ENCODE results near the gene USP24.

USP24 gene

GRCh38 chr1:55184859-55185258 is 30.3 kb downstream of the USP24 start:
- Histone ChIP-seq H4K5ac (ENCODE audit: low read length) (no peak overlapping the region), H2BK120ac (ENCODE audit: low read depth, low read length) (no peak overlapping the region), H2BK15ac (replicated peaks; ENCODE audit: low read depth) (no peak overlapping the region), H2AK5ac (ENCODE audit: low read length) (no peak overlapping the region), H3K4ac (ENCODE audit: low read depth, low read length) (no peak overlapping the region), H3K4me2 (ENCODE audit: low read length) (no peak overlapping the region), H3K79me1 (ENCODE audit: low read length) (peaks cover 16% of the 10 kb centered on the region), H3K18ac (ENCODE audit: low read length) (no peak overlapping the region), H2BK5ac (ENCODE audit: low read length) (no peak overlapping the region), H4K8ac (ENCODE audit: low read depth, low read length) (no peak overlapping the region), H3K36me3 (ENCODE audit: control insufficient read depth, insufficient read depth, low read length) (no peaks in the 10 kb centered on the region), H3K4me3 (ENCODE audit: low read length) (no peak overlapping the region), H3K23ac (ENCODE audit: low read length) (no peak overlapping the region), H3K56ac (ENCODE audit: low read length) (no peak overlapping the region), H3K27me3 (ENCODE audit: insufficient read depth, low read length, poor library complexity) (no peaks in the 10 kb centered on the region), H3K4me1 (ENCODE audit: control insufficient read depth, low read depth, low read length) (no peaks in the 10 kb centered on the region), H3K79me2 (ENCODE audit: control insufficient read depth, insufficient read depth, low read length) (peaks cover 29% of the 10 kb centered on the region), H3K9ac (ENCODE audit: low read length) (no peak overlapping the region), H3K27ac (ENCODE audit: low read depth, low read length) (no peak overlapping the region)
- 100% methylated on average over 1 of the region's 5 CpGs for WGBS (ENCODE audit: extremely low coverage, insufficient coverage, low lambda C conversion rate)
- no peak for DNase-seq

GRCh38 chr1:55181666-55182065 is 33.5 kb downstream of the USP24 start:
- Histone ChIP-seq H3K4me2 (ENCODE audit: low read length) (no peak overlapping the region), H2BK15ac (replicated peaks; ENCODE audit: low read depth) (no peak overlapping the region)

GRCh38 chr1:55180075-55180670 is 35.0 kb downstream of the USP24 start:
- H3K4me3 ChIP-seq (ENCODE audit: low read length): no peak overlapping the region
- H2BK120ac ChIP-seq (ENCODE audit: low read depth, low read length): no peak overlapping the region
- H3K18ac ChIP-seq (ENCODE audit: low read length): no peak overlapping the region
- no CpG with 5 or more reads among the region's 5 CpGs for WGBS (ENCODE audit: extremely low coverage, insufficient coverage, low lambda C conversion rate)
- no peaks in the 10 kb centered on the region for H3K36me3 ChIP-seq (ENCODE audit: control insufficient read depth, insufficient read depth, low read length)
- H3K4me1 ChIP-seq (ENCODE audit: control insufficient read depth, low read depth, low read length): no peaks in the 10 kb centered on the region
- no peak overlapping the region for H4K8ac ChIP-seq (ENCODE audit: low read depth, low read length)
- no peak overlapping the region for H3K4me2 ChIP-seq (ENCODE audit: low read length)
- H3K56ac ChIP-seq (ENCODE audit: low read length): no peak overlapping the region
- H3K9ac ChIP-seq (ENCODE audit: low read length): no peak overlapping the region
- H3K4ac ChIP-seq (ENCODE audit: low read depth, low read length): no peak overlapping the region
- no peak overlapping the region for H2AK5ac ChIP-seq (ENCODE audit: low read length)
- H3K23ac ChIP-seq (ENCODE audit: low read length): no peak overlapping the region
- H3K27me3 ChIP-seq (ENCODE audit: insufficient read depth, low read length, poor library complexity): no peaks in the 10 kb centered on the region
- H4K5ac ChIP-seq (ENCODE audit: low read length): no peak overlapping the region
- H2BK15ac ChIP-seq (replicated peaks; ENCODE audit: low read depth): no peak overlapping the region
- H2BK5ac ChIP-seq (ENCODE audit: low read length): no peak overlapping the region
- DNase-seq: no peak
- H3K79me1 ChIP-seq (ENCODE audit: low read length): peaks cover 20% of the 10 kb centered on the region
- peaks cover 26% of the 10 kb centered on the region for H3K79me2 ChIP-seq (ENCODE audit: control insufficient read depth, insufficient read depth, low read length)
- no peak overlapping the region for H3K27ac ChIP-seq (ENCODE audit: low read depth, low read length)

More at GRCh38 chr1:55181666-55182065, 33.5 kb downstream of the USP24 start:
- Histone ChIP-seq H3K4me3 (ENCODE audit: low read length) (no peak overlapping the region), H3K27me3 (ENCODE audit: insufficient read depth, low read length, poor library complexity) (no peaks in the 10 kb centered on the region), H3K4me1 (ENCODE audit: control insufficient read depth, low read depth, low read length) (no peaks in the 10 kb centered on the region), H4K5ac (ENCODE audit: low read length) (no peak overlapping the region), H3K27ac (ENCODE audit: low read depth, low read length) (no peak overlapping the region), H3K56ac (ENCODE audit: low read length) (no peak overlapping the region), H3K4ac (ENCODE audit: low read depth, low read length) (no peak overlapping the region), H3K23ac (ENCODE audit: low read length) (no peak overlapping the region), H3K9ac (ENCODE audit: low read length) (no peak overlapping the region), H3K79me1 (ENCODE audit: low read length) (peaks cover 22% of the 10 kb centered on the region), H2AK5ac (ENCODE audit: low read length) (no peak overlapping the region), H3K18ac (ENCODE audit: low read length) (no peak overlapping the region), H2BK120ac (ENCODE audit: low read depth, low read length) (no peak overlapping the region), H3K36me3 (ENCODE audit: control insufficient read depth, insufficient read depth, low read length) (no peaks in the 10 kb centered on the region), H2BK5ac (ENCODE audit: low read length) (no peak overlapping the region), H3K79me2 (ENCODE audit: control insufficient read depth, insufficient read depth, low read length) (peaks cover 34% of the 10 kb centered on the region), H4K8ac (ENCODE audit: low read depth, low read length) (no peak overlapping the region)
- no peak for DNase-seq

- H3K79me2 ChIP-seq (ENCODE audit: control insufficient read depth, insufficient read depth, low read length): peaks cover 23% of the 10 kb centered on the region
- H3K79me1 ChIP-seq (ENCODE audit: low read length): peaks cover 17% of the 10 kb centered on the region
- H3K36me3 ChIP-seq (ENCODE audit: control insufficient read depth, insufficient read depth, low read length): no peaks in the 10 kb centered on the region
- no peaks in the 10 kb centered on the region for H3K4me1 ChIP-seq (ENCODE audit: control insufficient read depth, low read depth, low read length)
- no peak overlapping the region for H2BK15ac ChIP-seq (replicated peaks; ENCODE audit: low read depth)
- H4K8ac ChIP-seq (ENCODE audit: low read depth, low read length): no peak overlapping the region
- H3K23ac ChIP-seq (ENCODE audit: low read length): no peak overlapping the region
- WGBS (ENCODE audit: extremely low coverage, insufficient coverage, low lambda C conversion rate): no CpG with 5 or more reads among the region's 3 CpGs
- no peak overlapping the region for H2BK5ac ChIP-seq (ENCODE audit: low read length)
- H3K27ac ChIP-seq (ENCODE audit: low read depth, low read length): no peak overlapping the region
- H3K4me2 ChIP-seq (ENCODE audit: low read length): no peak overlapping the region
- no peak overlapping the region for H3K56ac ChIP-seq (ENCODE audit: low read length)
- H3K9ac ChIP-seq (ENCODE audit: low read length): no peak overlapping the region
- no peak overlapping the region for H4K5ac ChIP-seq (ENCODE audit: low read length)
- H3K18ac ChIP-seq (ENCODE audit: low read length): no peak overlapping the region
- no peak for DNase-seq
- no peak overlapping the region for H3K4ac ChIP-seq (ENCODE audit: low read depth, low read length)
- H2AK5ac ChIP-seq (ENCODE audit: low read length): no peak overlapping the region
- H3K4me3 ChIP-seq (ENCODE audit: low read length): no peak overlapping the region
- H2BK120ac ChIP-seq (ENCODE audit: low read depth, low read length): no peak overlapping the region
- no peaks in the 10 kb centered on the region for H3K27me3 ChIP-seq (ENCODE audit: insufficient read depth, low read length, poor library complexity)
Measured at GRCh38 chr1:55179177-55179835, 35.9 kb downstream of the USP24 start.

GRCh38 chr1:55172687-55173086 is 42.5 kb downstream of the USP24 start:
- no peak overlapping the region for H3K27ac ChIP-seq (ENCODE audit: low read depth, low read length)
- no peak overlapping the region for H2BK120ac ChIP-seq (ENCODE audit: low read depth, low read length)
- no peak overlapping the region for H2BK5ac ChIP-seq (ENCODE audit: low read length)
- no peak overlapping the region for H3K4me2 ChIP-seq (ENCODE audit: low read length)
- H3K9ac ChIP-seq (ENCODE audit: low read length): no peak overlapping the region
- H3K4me1 ChIP-seq (ENCODE audit: control insufficient read depth, low read depth, low read length): no peaks in the 10 kb centered on the region
- no peak for DNase-seq
- H4K8ac ChIP-seq (ENCODE audit: low read depth, low read length): no peak overlapping the region
- no peak overlapping the region for H3K56ac ChIP-seq (ENCODE audit: low read length)
- H3K23ac ChIP-seq (ENCODE audit: low read length): no peak overlapping the region
- no peak overlapping the region for H3K4ac ChIP-seq (ENCODE audit: low read depth, low read length)
- H2AK5ac ChIP-seq (ENCODE audit: low read length): no peak overlapping the region
- H3K36me3 ChIP-seq (ENCODE audit: control insufficient read depth, insufficient read depth, low read length): no peaks in the 10 kb centered on the region
- H2BK15ac ChIP-seq (replicated peaks; ENCODE audit: low read depth): no peak overlapping the region
- H4K5ac ChIP-seq (ENCODE audit: low read length): no peak overlapping the region
- no peak overlapping the region for H3K4me3 ChIP-seq (ENCODE audit: low read length)
- H3K79me1 ChIP-seq (ENCODE audit: low read length): no peaks in the 10 kb centered on the region
- no CpG with 5 or more reads among the region's 3 CpGs for WGBS (ENCODE audit: extremely low coverage, insufficient coverage, low lambda C conversion rate)
- H3K18ac ChIP-seq (ENCODE audit: low read length): no peak overlapping the region
- no peaks in the 10 kb centered on the region for H3K79me2 ChIP-seq (ENCODE audit: control insufficient read depth, insufficient read depth, low read length)
- no peaks in the 10 kb centered on the region for H3K27me3 ChIP-seq (ENCODE audit: insufficient read depth, low read length, poor library complexity)

GRCh38 chr1:55172272-55172671 is 42.9 kb downstream of the USP24 start:
- no peak overlapping the region for H2BK5ac ChIP-seq (ENCODE audit: low read length)
- no peaks in the 10 kb centered on the region for H3K27me3 ChIP-seq (ENCODE audit: insufficient read depth, low read length, poor library complexity)
- H3K4ac ChIP-seq (ENCODE audit: low read depth, low read length): no peak overlapping the region
- no peak overlapping the region for H3K4me3 ChIP-seq (ENCODE audit: low read length)
- H4K5ac ChIP-seq (ENCODE audit: low read length): no peak overlapping the region
- H3K79me2 ChIP-seq (ENCODE audit: control insufficient read depth, insufficient read depth, low read length): no peaks in the 10 kb centered on the region
- 100% methylated on average over 1 of the region's 2 CpGs for WGBS (ENCODE audit: extremely low coverage, insufficient coverage, low lambda C conversion rate)
- no peak overlapping the region for H3K4me2 ChIP-seq (ENCODE audit: low read length)
- no peak overlapping the region for H3K18ac ChIP-seq (ENCODE audit: low read length)
- no peak overlapping the region for H2AK5ac ChIP-seq (ENCODE audit: low read length)
- H2BK120ac ChIP-seq (ENCODE audit: low read depth, low read length): no peak overlapping the region
- H3K4me1 ChIP-seq (ENCODE audit: control insufficient read depth, low read depth, low read length): no peaks in the 10 kb centered on the region
- no peak overlapping the region for H2BK15ac ChIP-seq (replicated peaks; ENCODE audit: low read depth)
- H3K79me1 ChIP-seq (ENCODE audit: low read length): no peaks in the 10 kb centered on the region
- no peak overlapping the region for H3K56ac ChIP-seq (ENCODE audit: low read length)
- H3K36me3 ChIP-seq (ENCODE audit: control insufficient read depth, insufficient read depth, low read length): no peaks in the 10 kb centered on the region
- no peak overlapping the region for H3K23ac ChIP-seq (ENCODE audit: low read length)
- H3K9ac ChIP-seq (ENCODE audit: low read length): no peak overlapping the region
- H3K27ac ChIP-seq (ENCODE audit: low read depth, low read length): no peak overlapping the region
- no peak overlapping the region for H4K8ac ChIP-seq (ENCODE audit: low read depth, low read length)
- no peak for DNase-seq
